ENCODE data around the gene BACE1.

DNA sequence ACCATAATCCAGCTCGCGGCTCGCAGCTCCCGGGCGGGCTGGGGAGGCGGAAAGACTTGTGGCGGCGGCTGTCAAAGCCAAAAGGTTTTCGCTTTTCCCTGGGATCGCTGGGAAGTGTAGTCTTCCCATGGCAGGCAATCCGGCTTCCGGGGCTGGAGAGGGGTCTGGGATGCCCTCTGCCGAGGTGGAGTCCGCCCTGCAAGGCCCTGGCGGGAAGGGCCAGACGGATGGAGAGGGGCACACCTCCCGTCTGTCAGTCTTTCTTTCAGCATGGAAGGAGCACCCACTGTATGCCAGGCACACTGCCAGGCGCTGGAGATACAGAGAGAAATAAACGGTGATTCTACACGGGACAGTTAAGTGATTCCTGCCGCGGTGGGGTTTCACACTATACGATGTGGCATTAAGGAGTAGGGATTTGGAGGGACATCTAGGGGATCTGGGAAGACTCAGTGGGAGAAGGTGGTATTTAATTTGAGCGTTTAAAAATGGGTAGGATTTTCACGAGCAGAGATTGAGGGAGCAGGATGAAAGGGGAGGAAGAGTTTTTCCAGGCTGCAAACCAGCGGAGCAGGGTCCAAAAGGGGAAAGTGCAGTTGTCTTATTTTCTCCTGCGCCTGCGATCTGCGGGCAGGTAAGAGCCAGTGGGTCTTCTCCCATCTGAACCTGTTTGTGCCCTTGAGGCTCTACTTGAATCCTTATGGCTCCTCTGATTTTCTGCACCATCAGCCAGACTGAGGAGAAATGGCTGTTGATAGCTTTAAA lies at the start of gene BACE1:
- TF ChIP-seq POLR2A (IDR thresholded peaks at IDR 0.05) = peak in 1 of 2 donors; percentile 58
- TF ChIP-seq, protein P1, sequence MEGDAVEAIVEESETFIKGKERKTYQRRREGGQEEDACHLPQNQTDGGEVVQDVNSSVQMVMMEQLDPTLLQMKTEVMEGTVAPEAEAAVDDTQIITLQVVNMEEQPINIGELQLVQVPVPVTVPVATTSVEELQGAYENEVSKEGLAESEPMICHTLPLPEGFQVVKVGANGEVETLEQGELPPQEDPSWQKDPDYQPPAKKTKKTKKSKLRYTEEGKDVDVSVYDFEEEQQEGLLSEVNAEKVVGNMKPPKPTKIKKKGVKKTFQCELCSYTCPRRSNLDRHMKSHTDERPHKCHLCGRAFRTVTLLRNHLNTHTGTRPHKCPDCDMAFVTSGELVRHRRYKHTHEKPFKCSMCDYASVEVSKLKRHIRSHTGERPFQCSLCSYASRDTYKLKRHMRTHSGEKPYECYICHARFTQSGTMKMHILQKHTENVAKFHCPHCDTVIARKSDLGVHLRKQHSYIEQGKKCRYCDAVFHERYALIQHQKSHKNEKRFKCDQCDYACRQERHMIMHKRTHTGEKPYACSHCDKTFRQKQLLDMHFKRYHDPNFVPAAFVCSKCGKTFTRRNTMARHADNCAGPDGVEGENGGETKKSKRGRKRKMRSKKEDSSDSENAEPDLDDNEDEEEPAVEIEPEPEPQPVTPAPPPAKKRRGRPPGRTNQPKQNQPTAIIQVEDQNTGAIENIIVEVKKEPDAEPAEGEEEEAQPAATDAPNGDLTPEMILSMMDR (IDR thresholded peaks at IDR 0.05) = peak in 9 of 12 donors; percentile 19 to 68 (median 44)
